Measurements from ENCODE around the gene ELP6. TPM values are rescaled to one million over a fixed set of nuclear protein-coding genes. Genes with fewer than 3 reads are reported as not detected.
A peak's percentile ranks its signal among the peaks of the same experiment; 100 is the strongest.

ELP6 gene
- total RNA-seq: 10 to 100 TPM; 43.8 to 56.8 TPM
- 40.9 TPM for polyA plus RNA-seq (2013, experiment 1 of 2)
- 41.7 TPM for polyA plus RNA-seq (2013, experiment 2 of 2)
- long read RNA-seq, experiment 1, transcript ELP6-201 (7 exons, 1,401 nt): major isoform, 8 of 21 reads
- long read RNA-seq, experiment 1, partial matches to known transcripts: 3 of 21 reads
- long read RNA-seq, experiment 1, other reads (novel, unspliced or antisense): 7 of 21 reads
- long read RNA-seq, experiment 2, transcript ELP6-201 (7 exons, 1,401 nt): major isoform, 9 of 27 reads
- long read RNA-seq, experiment 2, partial matches to known transcripts: 0 of 27 reads
- long read RNA-seq, experiment 2, other reads (novel, unspliced or antisense): 15 of 27 reads
- long read RNA-seq, experiment 3, transcript ELP6-201 (7 exons, 1,401 nt): major isoform, 61 of 98 reads
- long read RNA-seq, experiment 3, transcript ELP6-205 (7 exons, 880 nt): minor isoform, 8 of 98 reads
- long read RNA-seq, experiment 3, partial matches to known transcripts: 4 of 98 reads
- long read RNA-seq, experiment 3, other reads (novel, unspliced or antisense): 22 of 98 reads
- long read RNA-seq, experiment 4, transcript ELP6-205 (7 exons, 880 nt): minor isoform, 11 of 127 reads
- long read RNA-seq, experiment 4, transcript ELP6-201 (7 exons, 1,401 nt): major isoform, 39 of 127 reads
- long read RNA-seq, experiment 4, partial matches to known transcripts: 30 of 127 reads
- long read RNA-seq, experiment 4, other reads (novel, unspliced or antisense): 40 of 127 reads

- H3K27me3 Mint-ChIP-seq (ENCODE audit: insufficient read depth): no peaks in the 10 kb centered on the region
- H3K9me3 Mint-ChIP-seq: no peaks in the 10 kb centered on the region
- H3K27ac ChIP-seq (ENCODE audit: low read depth, low read length): peak within 1 kb of the TSS; percentile 67
- H3K4me1 ChIP-seq (ENCODE audit: control insufficient read depth, insufficient read depth, low read length): no peaks in the 10 kb centered on the region
- H3K4me3 ChIP-seq (ENCODE audit: low read length): peak within 1 kb of the TSS; percentile 96
- H3K9me3 ChIP-seq (ENCODE audit: control insufficient read depth, low read length): no peaks in the 10 kb centered on the region
- peak within 1 kb of the TSS; percentile 73 for H3K9ac ChIP-seq (ENCODE audit: extremely low read depth, low read length, poor library complexity, severe bottlenecking)
- H3K36me3 Mint-ChIP-seq (ENCODE audit: low read depth): peaks cover 17% of the 10 kb centered on the region
- H3K27me3 ChIP-seq (ENCODE audit: control insufficient read depth, insufficient read depth, low read length, poor library complexity, severe bottlenecking): no peaks in the 10 kb centered on the region
- H3K27ac Mint-ChIP-seq: peak within 1 kb of the TSS; percentile 97
- peak within 1 kb of the TSS; percentile 98 for H3K4me3 Mint-ChIP-seq
- TF ChIP-seq, protein P1, sequence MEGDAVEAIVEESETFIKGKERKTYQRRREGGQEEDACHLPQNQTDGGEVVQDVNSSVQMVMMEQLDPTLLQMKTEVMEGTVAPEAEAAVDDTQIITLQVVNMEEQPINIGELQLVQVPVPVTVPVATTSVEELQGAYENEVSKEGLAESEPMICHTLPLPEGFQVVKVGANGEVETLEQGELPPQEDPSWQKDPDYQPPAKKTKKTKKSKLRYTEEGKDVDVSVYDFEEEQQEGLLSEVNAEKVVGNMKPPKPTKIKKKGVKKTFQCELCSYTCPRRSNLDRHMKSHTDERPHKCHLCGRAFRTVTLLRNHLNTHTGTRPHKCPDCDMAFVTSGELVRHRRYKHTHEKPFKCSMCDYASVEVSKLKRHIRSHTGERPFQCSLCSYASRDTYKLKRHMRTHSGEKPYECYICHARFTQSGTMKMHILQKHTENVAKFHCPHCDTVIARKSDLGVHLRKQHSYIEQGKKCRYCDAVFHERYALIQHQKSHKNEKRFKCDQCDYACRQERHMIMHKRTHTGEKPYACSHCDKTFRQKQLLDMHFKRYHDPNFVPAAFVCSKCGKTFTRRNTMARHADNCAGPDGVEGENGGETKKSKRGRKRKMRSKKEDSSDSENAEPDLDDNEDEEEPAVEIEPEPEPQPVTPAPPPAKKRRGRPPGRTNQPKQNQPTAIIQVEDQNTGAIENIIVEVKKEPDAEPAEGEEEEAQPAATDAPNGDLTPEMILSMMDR (conservative IDR thresholded peaks at IDR 0.05): peak; percentile 75
- 0 to 1% methylated on average over 53 to 71 of the region's 71 CpGs for WGBS, 2 experiments (ENCODE audit: insufficient coverage in 1 of 2, insufficient read length in 1 of 2)
- H3K4me1 Mint-ChIP-seq: peaks cover 4% of the 10 kb centered on the region
- DNase-seq: peak; percentile 99
- H3K36me3 ChIP-seq (ENCODE audit: control insufficient read depth, insufficient read depth, low read length): peaks cover 25% of the 10 kb centered on the region
Measured at GRCh38 chr3:47513125-47513929, at the start of gene ELP6. Gene ELP6 (minus strand): TSS chr3:47513712. CDS start chr3:47513590, 122 bp downstream.

DNA sequence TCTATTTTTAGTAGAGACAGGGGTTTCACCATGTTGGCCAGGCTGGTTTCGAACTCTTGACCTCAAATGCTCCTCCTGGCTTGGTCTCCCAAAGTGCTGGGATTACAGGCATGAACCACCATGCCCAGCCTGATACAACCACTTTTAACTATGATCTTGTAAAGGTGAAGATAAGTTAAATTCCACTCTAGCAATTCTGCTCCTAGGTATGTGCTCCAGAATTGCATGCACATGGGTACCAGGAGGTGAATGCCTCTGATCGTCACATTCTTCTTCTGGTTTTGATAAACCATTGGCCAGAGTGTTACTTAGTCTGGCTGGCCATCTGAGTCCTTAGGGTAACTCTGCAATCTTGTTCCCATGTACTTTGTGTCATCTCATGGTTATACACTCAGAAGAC lies 42.8 kb upstream of the ELP6 start:
- Histone ChIP-seq H3K9ac (ENCODE audit: extremely low read depth, low read length, poor library complexity, severe bottlenecking) (no peak overlapping the region), H3K27ac (ENCODE audit: low read depth, low read length) (no peak overlapping the region), H3K4me3 (ENCODE audit: low read length) (no peak overlapping the region), H3K4me1 (ENCODE audit: control insufficient read depth, insufficient read depth, low read length) (no peaks in the 10 kb centered on the region), H3K36me3 (ENCODE audit: control insufficient read depth, insufficient read depth, low read length) (no peaks in the 10 kb centered on the region), H3K9me3 (ENCODE audit: control insufficient read depth, low read length) (no peaks in the 10 kb centered on the region), H3K27me3 (ENCODE audit: control insufficient read depth, insufficient read depth, low read length, poor library complexity, severe bottlenecking) (no peaks in the 10 kb centered on the region)
- Mint-ChIP-seq H3K27me3 (ENCODE audit: insufficient read depth) (peaks cover 3% of the 10 kb centered on the region), H3K4me3 (no peak overlapping the region), H3K4me1 (no peaks in the 10 kb centered on the region), H3K36me3 (ENCODE audit: low read depth) (no peaks in the 10 kb centered on the region), H3K9me3 (peaks cover 7% of the 10 kb centered on the region), H3K27ac (no peak overlapping the region)
- TF ChIP-seq, protein P1 (conservative IDR thresholded peaks at IDR 0.05): no peak
- no peak for DNase-seq
- WGBS, 2 experiments (ENCODE audit: insufficient coverage in 1 of 2, insufficient read length in 1 of 2): 95 to 100% methylated on average over 2 of the region's 2 CpGs

- no peak overlapping the region for H3K27ac Mint-ChIP-seq
- peaks cover 10% of the 10 kb centered on the region for H3K27me3 Mint-ChIP-seq (ENCODE audit: insufficient read depth)
- Histone ChIP-seq H3K36me3 (ENCODE audit: control insufficient read depth, insufficient read depth, low read length) (no peaks in the 10 kb centered on the region), H3K4me1 (ENCODE audit: control insufficient read depth, insufficient read depth, low read length) (no peaks in the 10 kb centered on the region), H3K27ac (ENCODE audit: low read depth, low read length) (no peak overlapping the region), H3K27me3 (ENCODE audit: control insufficient read depth, insufficient read depth, low read length, poor library complexity, severe bottlenecking) (no peaks in the 10 kb centered on the region), H3K9me3 (ENCODE audit: control insufficient read depth, low read length) (no peaks in the 10 kb centered on the region), H3K4me3 (ENCODE audit: low read length) (no peak overlapping the region), H3K9ac (ENCODE audit: extremely low read depth, low read length, poor library complexity, severe bottlenecking) (no peak overlapping the region)
- peaks cover 7% of the 10 kb centered on the region for H3K9me3 Mint-ChIP-seq
- H3K4me3 Mint-ChIP-seq: no peak overlapping the region
- H3K4me1 Mint-ChIP-seq: no peaks in the 10 kb centered on the region
- TF ChIP-seq, protein P1 (conservative IDR thresholded peaks at IDR 0.05): no peak
- WGBS, 2 experiments (ENCODE audit: insufficient coverage in 1 of 2, insufficient read length in 1 of 2): 81 to 87% methylated on average over 4 to 6 of the region's 6 CpGs
- H3K36me3 Mint-ChIP-seq (ENCODE audit: low read depth): no peaks in the 10 kb centered on the region
- no peak for DNase-seq
Measured at GRCh38 chr3:47554335-47554734, 40.8 kb upstream of the ELP6 start.
